ENCODE data around the gene PRKCA.

DNA sequence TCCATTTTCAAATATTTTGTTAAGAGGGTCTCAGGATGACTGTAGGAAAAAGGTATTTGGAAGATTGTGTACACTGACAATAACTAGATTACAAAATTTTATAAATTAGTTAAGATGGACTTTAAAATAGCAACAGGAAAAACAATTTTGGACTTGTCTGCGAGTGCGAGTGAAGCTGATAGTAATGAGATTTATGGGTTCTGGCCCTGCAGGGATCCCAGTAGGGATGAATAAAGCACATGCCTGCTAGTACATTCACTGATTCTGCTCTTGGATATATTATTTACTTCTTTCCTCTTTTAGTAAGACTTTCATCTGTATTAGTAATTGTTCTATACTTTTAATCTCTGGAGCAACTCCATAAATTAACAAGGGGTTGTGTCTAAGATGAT lies 28.2 kb downstream of the PRKCA start:
- TF ChIP-seq, protein P1, sequence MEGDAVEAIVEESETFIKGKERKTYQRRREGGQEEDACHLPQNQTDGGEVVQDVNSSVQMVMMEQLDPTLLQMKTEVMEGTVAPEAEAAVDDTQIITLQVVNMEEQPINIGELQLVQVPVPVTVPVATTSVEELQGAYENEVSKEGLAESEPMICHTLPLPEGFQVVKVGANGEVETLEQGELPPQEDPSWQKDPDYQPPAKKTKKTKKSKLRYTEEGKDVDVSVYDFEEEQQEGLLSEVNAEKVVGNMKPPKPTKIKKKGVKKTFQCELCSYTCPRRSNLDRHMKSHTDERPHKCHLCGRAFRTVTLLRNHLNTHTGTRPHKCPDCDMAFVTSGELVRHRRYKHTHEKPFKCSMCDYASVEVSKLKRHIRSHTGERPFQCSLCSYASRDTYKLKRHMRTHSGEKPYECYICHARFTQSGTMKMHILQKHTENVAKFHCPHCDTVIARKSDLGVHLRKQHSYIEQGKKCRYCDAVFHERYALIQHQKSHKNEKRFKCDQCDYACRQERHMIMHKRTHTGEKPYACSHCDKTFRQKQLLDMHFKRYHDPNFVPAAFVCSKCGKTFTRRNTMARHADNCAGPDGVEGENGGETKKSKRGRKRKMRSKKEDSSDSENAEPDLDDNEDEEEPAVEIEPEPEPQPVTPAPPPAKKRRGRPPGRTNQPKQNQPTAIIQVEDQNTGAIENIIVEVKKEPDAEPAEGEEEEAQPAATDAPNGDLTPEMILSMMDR (IDR thresholded peaks at IDR 0.05), result no peak
- TF ChIP-seq POLR2A (IDR thresholded peaks at IDR 0.05) (no peak), EP300 (IDR thresholded peaks at IDR 0.05) (no peak)

Data from ovary (tissue), 3 donors.